CD4-positive, alpha-beta T cell treated with Interleukin-17A for 1 hour (primary cell): ENCODE results near the gene AEN.

Experiments used
- DNase-seq: peaks from one replicate; pipeline ENCODE4 v3.0.0-alpha.2; 2020

Gene AEN

DNA sequence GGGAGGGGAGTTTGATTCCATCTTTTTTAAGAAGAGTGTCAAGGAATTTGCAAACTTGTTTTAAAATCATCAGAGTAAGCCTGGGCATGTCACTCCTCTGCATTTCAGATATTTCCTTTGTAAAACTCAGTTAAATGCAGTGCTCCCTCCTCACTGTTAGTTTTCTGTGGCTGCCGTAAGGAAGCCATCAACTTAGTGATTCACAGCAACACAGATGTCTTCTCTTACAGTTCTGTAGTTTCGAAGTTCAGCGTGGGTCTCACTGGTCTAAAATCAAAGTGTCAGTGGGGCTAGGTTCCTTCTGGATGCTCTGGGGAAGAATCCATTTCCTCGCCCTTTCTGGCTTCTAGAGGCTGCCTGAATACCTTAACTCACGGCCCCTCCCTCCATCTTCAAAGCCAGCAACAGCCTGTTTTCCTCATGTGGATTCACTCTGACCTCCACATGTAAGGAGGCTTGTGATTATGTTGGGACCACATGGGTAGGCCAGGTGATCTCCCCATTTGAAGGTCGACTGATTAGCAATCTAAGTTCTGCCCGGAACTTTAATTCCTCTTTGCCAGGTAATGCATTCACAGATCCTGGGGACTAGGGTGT, 30.1 kb downstream of the AEN start:
- DNase-seq: no peak

DNA sequence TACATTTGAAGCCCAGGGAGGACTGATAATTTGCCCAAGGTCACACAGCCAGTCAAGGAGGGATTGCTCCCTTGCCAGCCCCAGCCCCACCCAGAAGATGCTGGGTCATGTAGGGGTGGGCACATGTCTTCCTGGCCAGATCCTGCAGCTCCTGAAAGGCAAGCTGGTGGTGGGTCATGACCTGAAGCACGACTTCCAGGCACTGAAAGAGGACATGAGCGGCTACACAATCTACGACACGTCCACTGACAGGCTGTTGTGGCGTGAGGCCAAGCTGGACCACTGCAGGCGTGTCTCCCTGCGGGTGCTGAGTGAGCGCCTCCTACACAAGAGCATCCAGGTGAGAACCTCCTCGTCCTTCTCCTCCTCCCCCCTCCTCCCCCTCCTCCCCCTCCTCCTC, 30.8 kb downstream of the AEN start:
- no peak for DNase-seq

DNA sequence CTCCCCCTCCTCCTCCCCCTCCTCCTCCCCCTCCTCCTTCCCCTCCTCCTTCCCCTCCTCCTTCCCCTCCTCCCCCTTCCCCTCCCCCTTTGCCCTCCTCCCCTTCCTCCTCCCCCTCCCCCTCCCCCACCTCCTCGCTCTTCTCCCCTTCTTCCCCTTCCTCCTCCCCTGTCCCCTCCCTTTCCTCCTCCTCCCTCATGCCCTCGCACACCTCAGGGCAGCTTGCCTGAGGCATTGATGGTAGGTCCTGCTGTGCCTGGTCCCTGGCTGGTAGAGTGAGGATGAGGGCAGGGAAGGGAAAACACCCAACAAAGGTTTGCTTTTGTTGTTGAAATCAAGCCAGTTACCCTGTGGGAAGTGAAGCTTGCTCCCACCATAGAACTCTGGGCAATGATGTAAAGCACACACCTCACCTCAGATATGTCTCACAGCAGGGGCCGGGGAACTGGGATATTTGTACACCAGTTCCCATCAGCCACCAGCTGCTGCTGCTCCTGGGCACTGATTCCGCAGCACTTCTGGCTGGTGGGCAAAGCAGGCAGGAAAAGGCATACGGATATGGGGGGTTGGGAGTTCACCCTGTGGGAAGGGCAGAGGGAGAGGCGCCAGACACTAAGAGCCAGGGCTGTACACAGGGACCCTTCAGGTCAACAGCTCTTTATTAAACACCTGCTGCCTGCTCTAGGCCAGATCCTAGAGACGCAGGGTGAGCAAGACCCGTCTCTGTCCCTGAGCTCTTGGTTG, 31.5 kb downstream of the AEN start:
- DNase-seq: no peak

DNA sequence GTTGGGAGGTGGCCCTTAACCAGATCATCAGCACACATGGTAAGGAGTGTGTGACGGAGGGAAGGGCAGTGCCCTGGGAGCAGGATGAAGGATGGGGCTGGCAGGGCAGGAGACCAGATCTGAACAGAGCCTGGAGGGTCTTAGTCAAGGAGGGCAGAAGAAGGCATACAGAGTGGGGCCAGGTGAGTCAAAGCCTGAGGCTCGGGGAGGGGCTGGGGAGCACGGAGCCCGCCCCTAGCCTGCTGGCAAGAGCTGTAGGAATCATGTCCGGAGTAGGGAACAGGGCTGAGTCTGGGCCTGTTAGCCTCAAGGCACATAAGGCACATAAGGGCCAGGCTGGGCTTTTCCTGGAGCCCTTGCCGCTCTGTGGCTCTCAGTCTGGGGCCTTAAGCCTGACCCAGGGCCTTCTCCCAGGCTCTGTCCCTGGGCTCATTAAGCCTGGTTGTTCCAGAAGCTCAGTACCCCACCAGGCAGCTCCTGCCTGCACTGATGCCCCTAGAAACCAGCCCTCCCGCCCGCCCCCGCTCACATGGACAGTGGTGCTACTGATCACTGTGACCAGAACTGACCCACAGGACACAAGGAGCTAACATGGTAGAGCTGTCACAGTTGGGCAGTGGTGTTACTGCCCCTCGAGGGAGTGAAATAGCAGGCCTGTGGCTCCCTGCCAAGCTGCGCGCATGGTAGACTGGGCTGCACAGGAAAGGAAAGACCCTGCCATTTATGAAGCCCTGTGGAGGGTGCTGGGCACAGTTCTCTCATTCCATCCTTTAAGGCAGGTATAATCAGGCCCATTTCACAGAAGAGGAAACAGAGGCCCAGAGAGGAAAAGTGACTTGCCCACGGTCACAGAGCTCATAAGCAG, 32.3 kb downstream of the AEN start:
- DNase-seq: no peak

DNA sequence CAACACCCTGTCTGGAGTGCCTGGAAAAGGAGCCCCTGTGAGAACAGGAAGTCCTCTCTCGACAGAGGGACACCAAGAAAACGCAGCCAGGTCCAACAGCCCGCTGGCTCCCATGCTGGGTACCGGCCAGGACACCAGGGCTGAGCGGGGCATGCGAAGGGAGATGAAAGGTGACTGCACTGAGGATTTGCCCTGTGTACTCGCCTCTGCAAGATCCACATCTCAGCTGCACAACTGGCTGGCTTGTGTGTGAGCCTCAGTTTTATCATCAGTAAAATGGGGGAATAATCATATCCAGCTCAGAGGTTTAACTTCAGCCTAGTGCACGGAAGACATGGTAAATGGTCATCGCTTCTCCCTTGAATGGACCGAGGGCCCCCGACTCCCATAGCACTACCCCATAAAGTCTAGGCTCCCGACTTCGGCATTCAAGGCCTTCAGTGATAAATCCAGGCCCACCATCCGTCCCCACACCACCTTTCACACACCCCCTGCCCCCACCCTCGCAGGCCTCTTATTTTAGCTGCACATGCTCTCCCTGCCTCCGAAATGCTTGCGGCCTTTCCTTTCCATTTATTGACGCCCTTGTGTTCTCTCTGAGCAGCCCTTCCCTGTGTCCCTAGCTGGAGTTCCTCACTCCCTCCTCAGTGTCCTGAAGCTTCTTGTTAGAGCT, 33.4 kb downstream of the AEN start:
- no peak for DNase-seq

DNA sequence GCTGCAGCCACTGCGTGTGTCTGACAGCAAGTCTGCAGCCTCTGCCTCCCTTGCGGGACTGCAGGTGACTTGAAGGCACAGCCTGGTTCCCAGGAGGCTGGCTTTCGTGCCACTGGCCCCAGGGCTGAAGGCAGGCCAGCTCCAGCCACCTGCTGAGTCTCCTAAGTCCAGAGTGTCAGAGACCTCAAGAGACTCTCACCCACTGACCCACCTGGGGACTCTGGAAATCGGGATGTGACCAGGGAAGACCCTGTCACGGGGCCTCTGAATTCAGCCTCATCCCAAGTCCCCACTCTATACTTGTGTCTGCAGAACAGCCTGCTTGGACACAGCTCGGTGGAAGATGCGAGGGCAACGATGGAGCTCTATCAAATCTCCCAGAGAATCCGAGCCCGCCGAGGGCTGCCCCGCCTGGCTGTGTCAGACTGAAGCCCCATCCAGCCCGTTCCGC, 34.0 kb downstream of the AEN start:
- DNase-seq: no peak

DNA sequence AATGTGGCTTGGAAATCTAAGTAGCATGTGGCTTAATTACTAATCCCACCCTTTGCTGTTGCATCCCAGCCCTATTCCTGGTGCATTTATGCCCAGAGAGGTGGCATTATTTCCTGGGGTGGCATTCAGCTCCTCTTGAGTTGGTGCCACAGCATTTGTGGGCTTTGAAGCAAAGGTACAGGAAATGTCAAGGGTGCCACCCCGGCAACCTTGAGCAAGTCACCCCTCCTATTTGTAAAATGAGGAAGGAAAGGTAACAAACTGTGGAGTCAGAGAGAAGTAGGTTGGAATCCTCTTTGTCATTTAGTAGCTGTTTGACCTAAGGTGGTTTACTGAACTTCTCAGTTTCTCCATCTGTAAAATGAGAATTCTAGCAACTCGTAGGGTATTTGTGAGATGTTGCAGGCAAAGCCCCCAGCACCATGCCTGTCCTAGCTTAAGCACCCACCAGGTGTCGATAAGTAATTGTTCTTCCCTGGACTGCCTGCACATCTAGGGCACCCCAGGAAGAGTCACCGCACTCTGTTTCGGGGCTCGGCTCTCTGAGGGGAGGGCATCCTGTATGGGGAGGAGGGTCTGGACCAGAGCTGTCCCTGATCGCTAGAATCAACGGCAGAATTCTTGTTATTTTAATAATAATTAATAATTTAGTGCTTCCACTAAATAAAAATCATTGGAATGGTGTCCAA, 34.8 kb downstream of the AEN start:
- no peak for DNase-seq

DNA sequence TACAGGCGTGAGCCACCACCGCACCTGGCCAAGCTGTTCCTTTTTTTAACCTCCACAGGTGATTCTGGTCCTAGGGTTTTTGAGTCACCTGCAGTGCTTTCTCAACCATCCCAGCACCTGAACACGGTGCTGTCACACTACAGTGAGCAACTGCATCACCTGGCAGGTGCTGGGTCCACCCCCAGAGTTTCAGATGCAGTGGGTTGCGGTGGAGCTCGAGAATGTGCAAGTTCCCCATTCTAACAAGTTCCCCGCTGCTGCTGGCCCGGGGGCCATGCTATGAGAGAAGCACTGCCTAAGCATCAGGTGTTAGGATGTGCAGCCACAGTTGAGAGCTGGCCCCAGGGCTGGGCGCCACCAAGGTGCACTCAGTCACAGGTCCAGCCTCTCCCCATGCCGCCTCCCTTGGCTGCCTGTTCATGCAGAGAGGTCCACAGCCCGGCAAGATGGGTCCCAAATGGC, 35.7 kb downstream of the AEN start:
- no peak for DNase-seq

DNA sequence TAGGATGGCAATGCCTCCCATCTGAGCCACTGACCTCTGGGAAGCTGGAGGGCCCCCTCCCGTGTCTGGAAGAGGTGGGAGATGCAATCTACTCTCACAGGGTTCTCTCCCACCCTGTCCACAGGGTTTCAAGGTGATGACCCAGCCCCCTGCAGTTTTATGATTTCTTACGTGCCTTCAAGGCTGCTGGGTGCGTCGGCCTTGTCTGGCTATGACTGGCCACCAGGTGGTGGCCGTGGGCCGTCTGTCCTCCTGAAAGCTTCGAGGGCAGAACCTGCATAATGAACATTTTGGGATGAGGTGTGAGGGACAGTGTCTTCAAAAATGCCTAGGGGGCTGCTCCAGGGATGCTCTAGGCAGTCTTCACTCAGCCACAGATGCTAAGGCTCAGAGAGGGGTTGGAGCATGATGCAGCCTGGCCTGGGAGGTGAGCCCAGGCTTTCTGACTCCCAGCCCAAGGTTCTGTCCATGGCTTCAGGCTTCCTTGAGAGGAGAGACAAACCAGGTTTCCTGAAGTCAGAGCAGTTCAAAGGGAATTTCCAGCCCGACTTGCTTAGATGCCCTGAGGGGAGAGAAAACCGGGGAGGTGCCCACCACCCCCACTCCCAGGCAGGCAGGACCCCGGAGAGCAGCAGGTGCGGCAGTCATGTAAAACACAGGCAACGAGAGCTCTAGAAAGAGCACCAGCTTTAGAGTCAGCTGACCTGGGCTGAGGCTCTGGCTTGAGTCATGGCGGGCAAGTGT, 36.4 kb downstream of the AEN start:
- no peak for DNase-seq

DNA sequence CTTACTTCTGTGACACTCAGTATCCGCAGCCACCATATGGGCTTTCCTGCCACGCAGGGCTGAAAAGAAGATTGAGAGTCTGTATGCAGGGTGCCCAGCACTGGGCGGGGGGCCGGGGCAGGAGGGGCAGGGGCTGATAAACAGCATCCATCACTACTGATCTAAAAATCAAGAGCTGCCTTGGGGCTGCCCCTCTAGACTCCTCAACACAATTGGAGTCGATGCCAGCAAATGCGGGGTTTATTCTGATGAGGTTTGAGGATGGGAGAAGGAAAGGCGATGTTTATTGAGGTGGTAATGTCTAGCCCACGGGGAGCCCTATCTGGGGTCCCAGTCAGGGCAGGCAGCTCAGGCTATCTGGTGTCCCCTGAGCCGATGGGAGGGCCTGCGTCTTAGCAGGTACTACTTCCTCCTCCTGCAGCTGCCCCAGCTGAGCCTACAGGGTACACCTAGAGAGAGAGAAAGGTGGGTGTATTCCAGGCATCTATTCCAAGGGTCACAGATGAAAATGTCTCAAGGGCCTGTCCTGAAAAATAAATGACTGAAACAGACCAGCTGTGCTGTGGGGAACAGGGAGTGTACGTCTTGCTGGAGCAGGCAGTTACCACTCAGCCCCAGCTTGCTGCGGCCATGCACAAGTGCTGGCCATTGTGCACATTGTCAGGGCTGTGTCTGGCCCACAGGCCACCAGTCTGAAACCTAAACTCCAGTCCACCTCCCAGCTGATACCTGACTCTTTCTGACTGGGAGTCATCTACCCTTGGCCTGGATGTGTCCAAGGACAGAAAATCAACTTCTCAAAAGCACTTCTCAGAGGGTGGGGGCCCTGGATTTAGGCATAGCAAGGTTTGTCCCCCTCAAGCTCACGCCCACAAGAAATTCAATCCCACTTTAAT, 37.2 kb downstream of the AEN start:
- peak; percentile 2 for DNase-seq

DNA sequence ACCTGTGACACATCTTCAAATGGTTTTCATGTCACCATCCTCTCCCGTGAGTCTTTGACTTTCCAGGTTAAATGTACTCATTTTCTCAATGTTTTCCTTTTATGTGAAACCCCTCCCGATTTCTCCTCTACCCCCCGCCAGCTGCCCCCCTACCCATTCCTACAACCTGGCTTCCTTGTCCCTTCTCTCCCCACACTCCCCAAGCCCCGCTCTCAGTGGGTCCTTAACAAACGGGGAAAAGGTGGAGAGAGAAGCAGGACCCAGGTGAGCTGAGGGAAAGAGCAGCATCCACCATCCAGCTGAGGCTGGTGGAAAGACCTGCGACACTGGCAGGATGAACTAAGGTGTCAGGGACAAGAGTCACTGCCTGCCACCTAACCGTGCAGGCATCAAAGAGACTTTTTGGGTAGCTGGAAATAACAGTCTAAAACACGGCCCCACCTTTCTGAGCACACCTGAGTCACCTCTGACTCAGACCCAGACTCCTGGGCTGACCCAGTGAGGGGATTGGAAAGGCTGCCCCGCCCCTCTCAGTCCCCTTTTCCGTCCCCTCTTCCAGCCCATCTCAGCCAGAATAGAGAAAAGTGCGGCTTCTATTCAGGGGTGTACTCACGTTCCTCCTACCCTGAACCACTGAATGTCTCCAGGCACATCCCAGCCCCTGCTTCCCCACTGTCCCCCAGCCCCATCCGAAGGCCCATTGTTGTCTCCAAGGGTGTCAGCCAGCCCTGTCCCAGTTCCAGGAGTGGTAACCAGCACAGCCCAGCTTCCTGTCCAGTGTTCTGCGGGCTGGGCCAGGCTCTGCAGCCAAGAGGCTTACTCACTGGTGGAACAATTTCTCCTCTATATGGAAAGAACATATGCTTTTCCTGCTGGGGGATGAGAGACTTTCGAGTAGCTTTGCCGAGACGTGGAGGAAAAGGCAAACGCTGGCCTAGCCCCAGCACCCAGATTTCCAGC, 38.1 kb downstream of the AEN start:
- DNase-seq: peak; percentile 14

DNA sequence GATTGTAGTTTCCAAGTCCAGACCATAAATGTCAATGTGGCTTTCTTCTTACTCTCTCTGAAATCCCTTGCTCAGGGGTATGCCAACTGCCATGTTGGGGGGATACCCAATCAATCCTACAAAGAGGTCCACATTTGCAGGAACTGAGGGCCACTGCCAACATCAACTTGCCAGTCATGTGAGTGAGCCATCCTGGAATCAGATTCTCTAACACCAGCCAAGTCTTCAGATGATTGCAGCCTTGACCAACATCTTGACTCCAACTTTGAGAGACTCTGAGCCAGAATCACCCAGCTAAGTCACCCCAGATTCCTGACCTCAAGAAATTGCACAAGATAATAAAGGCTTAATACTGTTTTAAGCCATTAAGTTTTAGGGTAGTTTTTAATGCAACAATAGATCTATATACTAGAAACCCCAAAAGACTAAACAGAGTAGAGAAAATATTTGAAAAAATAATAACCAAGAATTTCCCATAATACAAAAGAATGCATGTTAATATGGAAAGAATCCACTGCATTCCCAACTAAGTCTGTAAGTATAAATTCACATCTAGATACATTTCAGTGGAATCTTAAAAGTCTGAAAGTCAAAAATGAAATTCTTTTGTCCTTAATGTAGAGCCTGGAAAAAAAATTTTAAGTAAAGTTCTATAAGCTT, 40.0 kb downstream of the AEN start:
- no peak for DNase-seq

DNA sequence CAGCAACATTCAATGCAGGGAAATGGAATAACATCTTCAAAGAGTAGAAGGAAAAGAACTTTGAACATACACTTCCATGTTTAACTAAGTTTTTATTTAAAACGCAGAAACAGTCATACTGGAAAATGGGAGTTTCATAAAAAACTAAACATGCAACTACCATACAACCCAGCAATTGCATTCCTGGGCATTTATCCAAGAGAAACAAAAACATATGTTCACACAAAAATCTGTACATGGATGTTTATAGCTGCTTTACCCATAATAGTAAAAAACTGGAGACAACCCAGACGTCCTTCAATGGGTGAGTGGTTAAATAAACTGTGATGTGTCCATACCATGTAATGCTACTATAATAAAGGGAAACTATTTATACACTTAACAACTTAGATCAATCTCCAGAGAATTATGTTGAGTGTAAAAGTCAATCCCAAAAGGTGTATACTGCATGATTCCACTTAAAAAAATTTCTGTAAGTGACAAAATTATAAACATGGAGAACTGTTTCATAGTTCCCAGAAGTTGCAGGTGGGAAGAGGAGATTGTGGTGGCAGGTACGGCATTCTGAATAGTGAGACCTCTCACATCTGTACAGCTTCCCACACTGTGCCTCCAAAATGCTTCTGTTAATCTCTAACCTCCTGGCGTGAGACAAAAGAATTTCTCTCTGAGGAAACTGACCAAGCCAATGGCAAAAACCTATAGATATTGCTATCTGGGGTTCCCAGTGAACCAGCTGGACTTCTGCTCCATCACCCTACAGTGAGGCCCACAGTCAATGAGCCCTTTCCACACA, 40.8 kb downstream of the AEN start:
- no peak for DNase-seq

DNA sequence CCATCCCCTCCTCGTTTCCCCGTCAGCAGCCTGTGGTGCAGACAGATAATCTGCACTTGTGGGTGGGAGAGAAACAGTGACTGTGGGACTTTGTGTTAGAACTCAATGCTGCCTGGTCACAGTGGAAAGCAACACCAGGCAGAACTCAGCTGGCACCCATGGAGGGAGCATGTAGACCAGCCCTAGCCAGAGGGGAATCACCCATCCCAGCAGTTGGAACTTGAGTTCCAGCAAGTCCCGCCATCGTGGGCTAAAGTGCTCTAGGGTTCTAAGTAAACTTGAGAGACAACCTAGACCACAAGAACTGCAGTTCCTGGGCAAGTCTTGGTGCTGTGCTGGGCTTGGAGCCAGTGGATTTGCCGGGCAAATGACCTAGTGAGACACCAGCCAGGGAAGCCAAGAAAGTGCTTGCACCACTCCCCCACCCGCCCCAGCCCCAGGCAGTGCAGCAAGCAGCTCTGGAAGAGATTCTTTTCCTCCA, 42.0 kb downstream of the AEN start:
- peak; percentile 3 for DNase-seq

DNA sequence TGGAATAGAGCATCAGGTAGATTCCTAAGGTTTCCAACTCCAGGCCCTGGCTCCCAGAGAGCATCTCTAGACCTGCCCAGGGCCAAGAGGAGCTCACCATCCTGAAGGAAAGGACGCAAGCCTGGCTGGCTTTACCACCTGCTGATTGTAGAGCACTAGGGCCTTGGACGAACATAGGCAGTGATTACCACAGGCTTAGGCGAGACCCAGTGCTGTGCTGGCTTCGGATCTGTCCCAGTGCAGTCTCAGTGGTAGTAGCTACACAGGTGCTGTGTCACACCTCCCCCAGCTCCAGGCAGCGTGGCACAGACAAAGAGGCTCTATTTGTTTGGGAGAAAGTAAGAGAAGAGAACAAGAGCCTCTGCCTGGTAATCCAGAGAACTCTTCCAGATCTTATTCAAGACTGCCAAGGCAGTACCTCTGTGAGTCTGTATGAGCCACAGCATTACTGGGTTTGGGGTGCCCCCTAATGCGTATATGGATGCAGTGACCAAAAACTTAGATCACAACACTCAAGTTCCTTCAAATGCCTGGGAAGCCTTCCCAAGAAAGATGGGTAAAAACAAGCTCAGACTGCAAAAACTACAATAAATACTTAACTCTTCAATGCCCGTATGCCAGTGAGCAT, 43.1 kb downstream of the AEN start:
- peak; percentile 77 for DNase-seq

DNA sequence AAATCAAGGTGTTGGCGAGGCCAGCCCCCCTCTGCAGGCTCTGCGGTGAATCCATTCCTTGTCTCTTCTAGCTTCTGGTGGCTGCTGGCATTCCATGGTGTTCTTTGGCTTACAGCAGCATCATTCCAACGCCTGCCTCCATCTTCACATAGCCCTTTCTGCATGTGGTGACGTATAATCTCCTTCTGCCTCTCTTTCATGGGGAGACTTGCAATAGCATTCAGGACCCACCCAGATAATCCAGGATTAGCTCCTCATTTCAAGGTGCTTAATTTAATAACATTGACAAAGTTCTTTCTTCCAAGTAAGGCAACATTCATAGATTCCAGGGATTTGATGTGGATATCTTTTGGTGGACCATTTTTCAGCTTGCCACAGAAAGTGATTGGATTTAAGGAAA, 53.5 kb downstream of the AEN start:
- DNase-seq: no peak

DNA sequence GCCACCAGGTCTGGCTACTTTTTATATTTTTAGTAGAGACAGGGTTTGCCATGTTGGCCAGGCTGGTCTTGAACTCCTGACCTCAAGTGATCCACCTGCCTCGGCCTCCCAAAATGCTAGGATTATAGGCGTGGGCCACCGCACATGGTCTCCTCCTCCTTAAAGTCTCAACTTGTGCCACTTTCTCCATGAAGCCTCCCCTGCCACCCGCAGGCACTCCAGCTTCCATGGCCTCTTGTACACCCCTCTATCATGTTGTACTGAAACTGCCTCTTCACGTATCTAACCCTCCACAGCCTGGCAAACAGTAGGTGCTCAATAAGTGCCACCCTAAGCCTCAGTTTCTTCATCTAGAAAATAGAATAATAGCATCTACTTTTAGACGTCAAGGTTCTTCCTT, 57.6 kb downstream of the AEN start:
- no peak for DNase-seq
